Brain pericyte (primary cell): ENCODE measurements around the gene KCNJ9.

Experiments
- DNase-seq: peaks from one replicate; pipeline ENCODE4 v3.0.0-alpha.2; 2012; ENCODE audit warnings: low read depth, low spot score

KCNJ9 gene

DNA sequence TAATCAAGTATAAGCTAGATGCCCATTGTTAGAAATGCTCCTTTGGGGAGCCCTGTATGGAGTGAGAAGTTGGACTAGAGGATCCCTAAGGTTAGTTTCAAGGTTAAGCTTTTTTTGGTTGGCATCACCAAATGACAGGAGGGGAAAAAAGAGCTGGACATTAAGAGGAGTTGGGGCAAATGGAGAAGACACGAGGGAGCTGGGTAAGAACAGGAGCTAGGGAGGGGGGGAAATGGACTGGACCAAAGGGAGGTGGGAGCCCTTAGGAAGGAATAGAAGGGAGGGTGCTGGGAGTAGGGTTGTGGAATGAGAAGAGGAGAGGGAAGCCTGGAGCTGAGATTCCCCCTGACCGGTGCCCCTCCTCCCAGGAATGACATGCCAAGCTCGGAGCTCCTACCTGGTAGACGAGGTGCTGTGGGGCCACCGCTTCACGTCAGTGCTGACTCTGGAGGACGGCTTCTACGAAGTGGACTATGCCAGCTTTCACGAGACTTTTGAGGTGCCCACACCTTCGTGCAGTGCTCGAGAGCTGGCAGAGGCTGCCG, 5.9 kb downstream of the KCNJ9 start:
- no peak for DNase-seq

DNA sequence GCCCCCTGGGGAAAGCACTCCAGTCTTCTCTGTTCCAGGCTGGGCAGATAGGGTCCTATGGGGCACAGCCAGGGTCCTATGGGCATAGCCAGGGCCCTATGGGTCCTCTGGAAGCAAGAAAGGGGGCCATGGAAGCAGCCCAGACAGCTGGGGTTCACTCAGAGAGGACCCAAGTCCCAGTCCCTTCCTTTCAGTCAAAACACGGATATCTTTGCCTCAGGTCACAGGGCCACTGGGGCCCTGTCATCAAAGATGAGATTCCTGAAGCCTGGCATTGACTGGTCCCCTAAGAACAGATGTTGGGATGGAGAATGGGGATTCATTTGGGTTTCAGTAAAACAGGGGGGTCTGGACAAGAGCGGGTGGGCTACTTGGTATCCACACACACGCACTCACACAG, 8.5 kb downstream of the KCNJ9 start:
- DNase-seq: no peak

DNA sequence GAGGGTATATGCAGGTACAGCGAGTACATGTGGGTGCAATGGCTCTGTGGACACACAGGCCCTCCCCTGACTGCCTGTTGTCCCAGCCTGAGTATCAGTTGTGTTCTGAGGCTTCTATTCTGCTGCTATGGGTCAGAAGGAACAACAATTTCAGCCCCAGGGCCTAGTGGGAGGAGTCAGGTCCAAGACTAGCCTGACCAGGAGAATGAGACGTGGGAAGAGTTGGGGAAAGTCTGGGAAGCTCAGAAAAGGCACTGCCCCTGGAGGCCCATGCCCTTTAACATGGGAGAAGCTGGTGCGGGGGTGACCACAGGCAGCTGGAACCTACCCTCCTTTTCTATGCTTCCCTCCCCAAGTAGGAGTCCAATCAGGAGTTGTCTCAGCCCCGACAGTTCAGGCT, 9.4 kb downstream of the KCNJ9 start:
- DNase-seq: no peak

DNA sequence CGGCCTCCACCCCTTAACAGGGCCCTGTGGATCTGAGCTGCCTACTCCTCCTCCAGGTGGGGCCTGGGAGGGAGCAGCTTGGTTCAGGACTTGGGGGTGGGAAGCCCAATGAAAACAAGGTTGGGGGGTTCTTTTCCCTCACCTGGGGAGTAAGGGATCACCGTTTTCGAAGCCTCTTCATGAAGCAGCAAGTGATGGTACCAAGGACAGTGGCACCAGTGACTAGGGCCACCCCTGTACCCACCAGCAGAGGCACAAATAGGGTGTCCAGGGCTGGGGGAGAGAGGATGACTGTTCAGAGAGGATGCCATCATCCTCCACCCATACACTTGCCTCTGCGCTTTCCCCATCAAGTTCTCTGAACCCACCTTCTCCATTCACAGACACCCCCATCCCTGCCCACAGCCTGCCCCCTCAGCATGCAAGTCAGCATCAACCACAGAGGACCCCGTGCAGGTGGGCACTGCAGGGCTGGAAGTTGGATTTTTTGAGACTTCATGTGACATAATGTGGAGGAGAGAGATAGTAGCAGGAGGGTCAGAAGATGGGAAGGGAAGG, 10.4 kb downstream of the KCNJ9 start:
- DNase-seq: no peak

DNA sequence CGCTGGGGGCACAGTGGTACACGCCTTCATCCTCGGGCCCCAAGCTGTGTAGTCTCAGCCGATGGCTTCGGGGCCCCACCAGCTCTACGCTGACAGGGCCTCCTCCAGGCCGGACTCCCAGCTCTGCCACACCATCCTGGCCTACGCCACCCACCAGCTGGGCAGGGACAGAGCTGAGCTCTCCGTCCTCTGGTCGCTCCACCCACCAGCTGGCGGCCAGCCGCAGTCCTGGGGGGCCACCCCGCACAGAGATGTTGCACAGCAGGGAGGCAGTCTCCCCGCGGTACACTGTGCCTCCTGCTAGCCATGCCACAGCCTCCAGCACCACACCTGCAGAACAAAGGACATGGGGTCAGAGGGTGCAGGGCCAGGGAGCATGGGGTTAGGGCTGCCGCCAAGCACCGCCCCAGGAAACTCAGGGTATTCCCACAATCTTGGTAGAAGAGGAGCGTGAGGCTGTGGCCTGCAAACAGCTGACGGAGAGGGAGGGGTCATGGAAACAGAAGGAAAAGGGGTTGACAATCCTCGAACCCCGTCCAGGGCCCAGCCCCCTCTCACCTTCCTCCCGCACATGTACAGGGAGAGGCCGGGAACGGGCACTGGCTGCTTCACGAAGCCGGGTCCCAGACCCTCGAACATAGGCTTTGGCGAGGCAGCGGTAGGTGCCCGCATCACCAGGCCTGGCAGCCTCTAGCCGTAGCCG, 11.2 kb downstream of the KCNJ9 start:
- DNase-seq: no peak

DNA sequence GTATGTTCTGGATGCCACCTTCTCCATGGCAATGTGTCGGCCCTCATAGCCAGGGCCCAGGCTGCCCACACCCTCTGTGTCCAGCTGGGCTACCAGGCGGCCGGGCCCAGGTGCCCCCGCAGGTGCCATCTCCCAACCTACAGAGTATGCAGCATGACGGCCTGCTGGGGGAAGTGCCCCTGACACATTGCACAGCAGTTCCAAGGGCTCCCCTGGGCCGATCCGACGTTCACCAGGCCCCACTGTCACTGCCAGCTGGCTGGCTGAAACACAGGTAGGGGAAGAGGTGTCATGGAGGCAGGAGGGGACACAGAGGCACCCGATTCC, 11.7 kb downstream of the KCNJ9 start:
- no peak for DNase-seq

DNA sequence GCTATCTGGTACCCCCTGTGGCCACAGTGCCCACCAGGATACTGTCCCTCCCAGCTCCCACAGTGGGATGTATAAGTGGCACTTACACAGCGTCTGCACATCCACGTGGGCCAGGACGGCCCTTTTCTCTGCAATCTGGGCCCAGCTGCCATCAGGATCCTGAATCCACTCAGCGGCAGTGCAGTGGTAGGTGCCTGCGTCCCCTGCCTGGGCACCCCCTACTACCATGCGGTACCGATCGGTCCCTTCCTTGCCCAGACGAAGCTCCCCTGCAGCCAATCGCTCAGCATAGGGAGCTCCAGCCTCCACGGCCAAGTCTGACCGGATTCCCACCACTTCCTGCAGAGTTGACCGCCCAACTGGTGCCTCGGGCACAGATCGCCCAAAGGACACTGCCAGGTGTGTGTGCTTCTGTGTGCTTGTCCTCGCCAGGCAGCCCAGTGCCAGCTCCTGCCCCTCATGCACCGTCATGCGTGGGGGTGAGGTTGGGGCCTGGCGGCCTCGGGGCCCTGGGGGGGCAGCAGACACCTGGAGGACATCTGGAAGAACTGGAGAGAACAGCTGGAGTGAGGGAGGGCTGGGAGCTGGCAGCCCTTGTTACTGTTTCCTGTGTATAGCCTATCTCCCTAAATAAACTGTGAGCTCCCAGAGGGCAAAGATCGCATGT, 12.4 kb downstream of the KCNJ9 start:
- no peak for DNase-seq

DNA sequence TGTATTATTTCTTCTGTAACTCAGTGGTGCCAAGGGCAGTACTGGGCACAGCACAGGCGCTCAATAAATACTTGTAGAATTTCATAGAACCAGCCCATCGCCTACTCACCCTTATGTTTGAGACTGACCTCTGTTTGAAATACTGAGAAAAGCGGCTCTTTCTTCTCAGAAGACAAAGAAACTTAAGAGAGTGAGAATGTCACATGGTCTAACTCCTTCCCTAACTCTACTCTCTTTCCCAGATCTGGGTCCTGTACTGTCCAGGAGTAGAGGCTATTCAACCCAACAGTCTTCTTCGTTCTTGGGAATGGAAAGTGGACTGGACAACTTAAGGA, 12.9 kb downstream of the KCNJ9 start:
- DNase-seq: no peak

DNA sequence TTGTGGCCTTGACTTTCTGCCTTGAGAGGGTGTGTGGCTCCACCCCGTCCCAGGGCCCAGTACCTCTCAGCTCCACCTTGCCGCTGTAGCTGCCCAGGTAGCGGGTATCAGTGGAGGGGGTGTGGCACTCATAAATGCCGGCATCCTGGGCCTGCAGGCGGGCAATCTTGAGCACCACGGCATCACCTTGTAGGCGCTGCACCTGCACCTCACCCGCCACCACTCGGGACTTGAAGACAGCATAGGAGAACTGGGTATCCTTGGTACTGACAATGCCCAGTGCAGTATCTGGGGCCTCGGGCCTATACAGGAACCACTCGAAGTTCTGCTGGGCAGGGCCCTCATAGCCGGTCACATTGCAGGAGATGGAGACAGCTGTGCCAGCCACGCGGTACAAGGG, 13.5 kb downstream of the KCNJ9 start:
- no peak for DNase-seq

DNA sequence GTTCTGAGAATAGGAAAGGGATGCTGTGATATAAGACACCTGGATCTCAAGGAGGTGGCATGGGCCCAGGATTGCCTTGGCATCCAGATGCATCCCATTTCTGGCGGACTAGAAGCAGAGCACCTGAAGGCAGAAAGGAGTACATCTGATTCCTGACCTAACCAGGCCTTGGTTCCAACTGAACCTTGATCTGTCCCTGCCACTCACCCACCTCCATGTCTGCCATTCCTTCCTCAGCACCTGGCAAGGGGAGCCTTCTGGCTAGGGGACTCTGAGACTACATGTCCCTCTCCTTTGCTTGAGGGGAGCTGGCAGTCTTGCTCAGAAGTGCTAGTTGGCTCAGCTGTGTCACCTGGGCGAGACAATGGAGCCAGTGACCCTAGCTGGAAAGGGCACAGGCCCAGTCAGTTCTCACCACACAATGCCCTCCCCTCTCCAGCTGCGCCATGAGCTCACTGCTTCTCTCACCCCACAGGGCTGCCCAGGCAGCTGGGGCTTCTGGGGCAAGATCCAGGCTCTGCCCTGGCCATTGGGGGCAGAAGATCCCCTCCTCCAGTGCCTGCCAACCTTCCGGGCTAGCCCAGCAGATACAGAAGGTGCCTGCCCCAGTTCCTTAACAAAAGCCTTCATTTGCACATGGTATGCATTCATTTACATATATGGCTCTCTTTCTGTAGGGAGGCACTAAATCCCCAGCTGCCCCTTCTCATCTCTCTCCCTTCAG, 14.2 kb downstream of the KCNJ9 start:
- DNase-seq: no peak

DNA sequence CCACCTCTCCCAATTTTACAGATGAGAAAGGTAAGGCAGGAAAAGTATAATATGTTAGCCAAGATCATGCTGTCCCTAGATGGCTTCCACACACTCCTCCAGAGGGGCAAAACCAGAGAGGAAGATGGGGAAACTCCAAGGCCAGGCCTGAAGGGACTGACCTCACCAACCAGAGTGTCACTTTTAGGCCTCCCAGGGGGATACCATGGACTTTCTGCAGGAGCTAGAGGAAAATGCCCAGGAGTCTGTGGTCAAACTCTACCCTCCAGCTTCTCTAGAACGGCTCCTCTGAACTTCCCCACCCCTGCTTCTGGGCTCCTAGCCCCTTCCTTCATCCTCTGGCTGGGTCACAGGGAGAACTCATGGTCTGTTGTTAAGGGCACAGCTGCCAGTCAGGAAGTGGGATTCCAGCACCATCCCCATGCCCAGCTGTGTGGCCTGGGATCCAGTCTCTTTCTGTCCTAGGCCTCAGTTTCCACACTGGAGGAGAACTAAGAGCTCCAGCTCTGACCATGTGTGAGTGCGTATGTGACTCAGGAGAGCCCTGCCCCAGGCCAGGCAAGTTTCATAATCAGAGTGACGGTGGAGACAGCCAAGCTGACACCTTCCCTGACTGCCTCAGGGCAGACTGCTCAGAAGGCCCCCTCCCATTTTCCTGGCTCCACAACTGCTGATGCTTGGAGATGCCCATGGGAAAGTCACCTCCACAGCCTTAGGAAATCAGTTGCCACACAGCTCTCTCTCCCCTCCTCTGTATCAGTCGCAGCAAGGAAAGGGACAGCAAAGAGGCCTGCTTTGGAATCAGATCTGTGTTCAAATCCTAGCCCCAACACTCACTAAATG, 15.2 kb downstream of the KCNJ9 start:
- no peak for DNase-seq

DNA sequence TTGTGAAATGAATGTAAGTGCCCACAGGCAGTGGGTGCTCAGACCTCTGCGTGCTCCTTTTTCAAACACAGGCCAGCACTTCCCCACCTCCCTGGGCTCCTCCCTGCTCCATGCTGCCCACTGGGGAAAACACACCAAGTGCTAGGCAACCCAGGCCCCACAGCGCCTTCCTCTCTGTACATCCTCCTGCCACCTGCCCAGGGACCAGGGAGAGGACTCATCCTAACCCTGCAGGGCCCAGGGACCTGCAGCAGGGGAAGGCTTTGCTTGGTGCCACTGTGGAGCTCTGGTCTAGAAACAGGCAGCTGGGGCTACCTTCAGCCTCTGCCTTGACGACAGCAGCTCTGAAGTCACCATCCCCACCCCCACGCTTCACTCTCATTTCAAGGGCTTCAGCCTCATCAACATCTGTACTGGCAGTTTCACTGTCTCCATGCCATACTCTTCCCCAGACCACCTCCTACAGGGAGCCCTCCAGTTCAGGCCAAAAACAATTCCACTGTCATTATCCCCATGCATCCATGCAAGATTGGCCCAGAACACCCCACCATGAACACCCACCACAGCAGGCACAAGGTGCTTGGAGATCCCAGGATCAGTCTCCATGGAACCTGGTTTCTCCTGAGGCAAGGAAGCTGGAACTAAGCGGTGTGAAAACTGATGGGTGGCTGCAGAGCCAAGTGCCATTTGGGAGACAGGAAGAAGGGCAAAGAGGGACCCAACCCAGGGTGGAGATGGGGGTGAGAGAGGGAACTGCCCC, 16.0 kb downstream of the KCNJ9 start:
- no peak for DNase-seq

DNA sequence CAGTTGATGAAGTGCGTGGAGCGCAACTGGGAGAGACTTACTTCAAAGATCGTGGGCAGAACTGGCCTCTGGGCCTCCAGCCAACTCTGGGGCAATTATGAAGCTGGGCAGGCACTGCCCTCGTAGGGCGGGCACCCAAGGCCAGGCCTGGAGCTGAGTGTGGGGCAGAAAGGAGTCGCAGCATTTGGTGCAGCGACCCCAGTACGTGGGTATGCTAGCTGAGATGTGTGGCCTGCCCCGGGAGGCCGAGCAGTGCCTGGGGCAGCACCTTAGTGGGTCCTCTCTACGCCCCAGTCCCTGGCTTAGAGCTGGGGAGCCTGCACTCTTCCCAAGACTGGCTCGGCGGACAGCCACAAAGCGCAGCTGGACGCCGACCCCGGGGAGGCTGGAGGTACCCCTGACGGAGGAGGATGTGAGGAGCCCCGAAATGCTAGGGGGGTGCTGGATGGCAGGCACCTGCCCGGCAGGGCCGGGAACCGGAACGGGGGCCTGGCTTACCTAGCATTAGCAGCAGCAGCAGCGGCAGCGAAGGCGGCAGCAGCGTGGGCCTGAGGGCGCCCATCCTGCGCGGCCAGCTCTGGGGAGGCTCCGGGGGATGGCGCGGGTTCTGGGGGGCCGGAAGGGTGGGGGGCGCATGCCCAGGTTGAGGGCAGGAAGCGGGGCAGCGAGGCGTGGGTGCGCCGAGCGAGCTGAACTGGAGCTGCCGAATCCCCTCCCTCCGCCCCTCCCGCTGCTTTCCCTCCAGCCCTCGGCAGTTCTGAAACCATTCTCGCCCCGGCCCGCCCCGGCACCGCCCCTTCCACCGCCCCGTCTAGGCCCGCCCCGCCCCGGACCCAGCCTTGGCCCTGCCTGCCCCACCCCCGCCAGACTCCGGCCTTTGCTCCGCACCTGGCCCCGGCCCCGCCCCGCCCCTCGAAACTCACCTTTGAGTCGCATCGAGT, 16.8 kb downstream of the KCNJ9 start, which contains the start of gene IGSF8:
TSS of gene IGSF8 (minus strand) at position 709 of the 941 bp plus-strand sequence. CDS start at position 562, 147 bp downstream.
- DNase-seq: no peak

DNA sequence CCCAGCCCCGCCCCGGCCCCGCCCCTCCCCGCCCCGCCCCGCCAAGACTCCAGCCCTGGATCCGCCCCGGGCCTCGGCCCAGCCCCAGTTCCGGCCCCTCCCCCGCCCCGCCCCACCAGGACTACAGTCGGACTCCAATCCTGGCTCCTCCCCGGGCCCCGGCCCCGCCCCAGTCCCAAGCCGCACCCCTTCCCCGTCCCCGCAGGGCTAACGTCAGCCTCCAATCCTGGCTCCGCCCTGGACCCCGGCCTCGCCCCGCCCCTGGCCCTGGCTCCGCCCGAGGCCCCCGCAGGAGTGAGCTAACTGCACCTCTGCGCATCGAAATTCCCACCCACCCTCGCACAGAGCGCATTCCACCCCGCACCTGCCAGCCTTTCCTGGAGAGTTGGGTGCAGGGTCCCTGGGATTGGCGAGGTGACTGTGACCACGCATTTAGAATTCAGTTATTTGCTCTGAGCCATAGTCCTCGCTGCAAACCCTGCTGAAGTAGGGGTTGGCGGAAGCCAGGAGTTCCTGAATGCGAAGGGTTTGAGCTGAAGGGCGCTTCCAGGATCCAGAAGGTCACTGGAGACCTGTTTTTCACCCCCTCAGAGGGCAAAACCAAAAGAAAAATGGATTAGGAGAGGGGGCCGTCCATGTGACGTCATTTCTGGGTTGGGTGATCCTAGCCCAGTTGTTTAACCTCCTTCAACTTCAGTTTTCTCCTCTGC, 17.7 kb downstream of the KCNJ9 start:
- DNase-seq: no peak

DNA sequence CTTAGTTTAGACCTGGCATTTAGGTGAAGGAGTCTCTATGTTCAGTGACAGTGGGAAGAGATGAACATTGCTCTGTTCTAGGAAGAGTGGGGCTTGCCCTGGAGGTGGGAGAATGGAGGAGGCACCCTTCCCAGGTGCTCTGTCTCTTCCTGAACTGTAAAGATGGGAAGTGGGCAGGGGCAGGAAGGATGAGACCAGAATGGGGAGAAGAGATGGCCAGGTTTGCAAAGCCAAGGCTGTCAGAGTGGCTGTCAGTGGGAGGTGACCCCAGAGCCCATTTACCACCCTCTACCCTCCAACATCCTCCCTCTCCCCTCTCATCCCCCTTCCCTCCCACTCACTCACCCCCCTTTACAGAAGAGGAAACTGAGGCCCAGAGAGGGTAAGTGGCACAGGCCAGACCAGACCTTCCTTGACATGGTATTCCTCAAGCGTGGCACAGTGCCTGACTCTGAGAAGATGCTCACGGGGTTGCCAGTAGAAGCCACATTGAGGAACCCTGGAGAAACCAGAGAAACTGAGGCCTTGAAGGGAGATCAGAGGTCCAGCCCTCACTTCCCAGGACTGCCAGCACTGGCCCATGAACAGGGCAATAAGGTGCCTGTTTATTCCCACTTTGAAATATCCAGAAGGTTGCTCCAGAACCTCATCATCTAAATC, 18.5 kb downstream of the KCNJ9 start:
- DNase-seq: no peak

DNA sequence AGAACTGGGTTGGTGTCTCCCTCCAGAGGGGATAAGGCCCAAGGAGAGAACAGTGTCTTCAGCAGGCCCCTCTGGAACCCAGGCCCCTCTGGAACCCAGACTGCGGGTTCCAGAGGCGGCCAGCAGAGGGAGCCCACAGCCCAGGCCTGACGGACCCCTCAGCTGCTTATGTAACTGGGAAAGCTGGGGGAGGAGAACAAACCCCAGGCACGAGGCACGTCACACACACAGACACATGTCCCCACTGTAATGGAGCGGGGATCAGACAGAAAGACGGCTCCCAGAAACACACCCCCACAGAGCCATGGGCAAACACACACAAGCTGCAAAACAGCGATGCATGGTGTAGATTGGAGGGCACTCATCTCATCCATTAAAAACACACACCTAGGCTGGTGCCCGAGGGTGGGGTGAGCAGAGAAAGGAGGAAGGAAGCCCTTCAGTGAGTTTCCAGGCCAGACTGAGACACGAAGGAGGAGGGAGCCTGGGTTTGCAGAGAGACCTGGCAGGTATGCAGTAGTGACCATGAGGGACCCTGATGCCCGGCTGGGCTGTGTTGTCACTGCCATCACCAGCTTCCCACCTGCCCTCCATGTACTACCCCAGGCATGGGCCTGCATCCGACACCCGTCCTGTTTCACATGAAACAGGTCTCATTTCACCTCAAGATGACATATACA, 19.8 kb downstream of the KCNJ9 start:
- no peak for DNase-seq

DNA sequence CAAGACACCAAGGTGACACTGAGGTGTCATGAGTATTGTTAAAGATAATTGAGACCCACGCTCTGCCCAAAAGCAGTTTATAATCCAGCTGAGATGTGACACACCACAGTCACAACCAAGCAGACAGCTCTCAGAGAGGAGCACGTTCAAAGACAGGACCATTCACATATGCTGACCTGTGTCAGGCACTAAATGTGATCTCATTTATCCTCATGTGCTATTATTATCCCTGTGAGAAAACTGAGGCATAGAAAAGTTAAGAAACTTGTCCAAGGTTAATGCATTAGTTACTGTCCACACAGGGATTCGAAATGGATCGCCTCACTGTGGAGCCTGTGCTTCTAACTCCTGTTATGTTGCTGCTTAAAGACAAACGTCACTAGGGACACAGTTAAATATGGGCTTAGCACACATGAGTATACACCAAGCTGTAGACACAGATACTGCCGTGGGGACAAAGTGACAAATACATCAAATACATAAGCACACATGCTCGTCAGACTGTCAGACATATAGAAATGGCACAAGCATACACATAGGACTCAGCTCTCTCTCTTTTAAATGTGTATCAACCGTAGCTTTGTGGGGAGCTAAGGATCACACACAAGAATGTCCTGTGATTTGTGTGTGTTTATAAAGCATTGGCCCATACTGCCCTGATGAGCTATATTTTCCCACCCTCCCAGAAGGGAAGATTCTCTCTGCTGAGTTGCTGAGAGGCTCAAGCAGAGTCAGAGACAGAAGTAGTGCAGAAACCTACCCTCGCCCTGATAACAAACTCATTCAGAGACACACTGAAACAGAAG, 20.6 kb downstream of the KCNJ9 start:
- no peak for DNase-seq
